Transverse colon (tissue), 4 donors: Measurements from ENCODE around the gene GCDH.

Experiments
- CTCF ChIP-seq, 5 experiments: fragments of 200-600 bp in 3 of 5; fragments of 450-650 bp in 2 of 5; sonication (generic) in 3 of 5; IDR thresholded peaks; 1 replicate in 2 of 5; 2 replicates in 3 of 5; pipeline ENCODE4 v1.5.1; 2016 to 2017; ENCODE audit warnings: antibody characterized with exemption in 5 of 5, inconsistent platforms in 3 of 5, mild to moderate bottlenecking in 2 of 5, moderate library complexity in 1 of 5
- EP300 ChIP-seq: sonication (generic); formaldehyde crosslinking; IDR thresholded peaks from one replicate; pipeline ENCODE4 v1.6.1; 2017; ENCODE audit warnings: antibody characterized with exemption, low read depth
- POLR2A ChIP-seq: fragments of 450-650 bp; IDR thresholded peaks from one replicate; pipeline ENCODE4 v1.6.1; 2016; ENCODE audit warnings: antibody characterized with exemption, mild to moderate bottlenecking, moderate library complexity
- POLR2AphosphoS5 ChIP-seq, 3 donors: sonication (generic); formaldehyde crosslinking; IDR thresholded peaks; one replicate each; pipeline ENCODE4 v1.6.1; 2016; ENCODE audit warnings: antibody characterized with exemption in 3 of 3

GRCh38 chr19:12842511-12842910 lies 48.4 kb upstream of the GCDH start:
- no peak for TF ChIP-seq CTCF (IDR thresholded peaks at IDR 0.05)
- no peak for TF ChIP-seq POLR2A
- TF ChIP-seq POLR2AphosphoS5 (IDR thresholded peaks at IDR 0.05): no peak
- no peak for TF ChIP-seq EP300
